H9 (cell line): ENCODE results near the gene MEGF10. TPM values are rescaled to one million over a fixed set of nuclear protein-coding genes. Genes with fewer than 3 reads are reported as not detected.

Source experiments
- DNase-seq: peaks from one replicate; pipeline ENCODE4 v3.0.0-alpha.2; 2017
- H2AFZ ChIP-seq: one replicate; pipeline ENCODE4 v1.6.1; 2013; ENCODE audit warnings: mild to moderate bottlenecking, low read length, control low read depth, moderate library complexity
- H2AK5ac ChIP-seq: 2 replicates; pipeline ENCODE4 v1.6.1; 2013; ENCODE audit warnings: low read length, control low read depth, mixed read lengths; ENCODE audit not compliant: insufficient read length
- H2BK120ac ChIP-seq: one replicate; pipeline ENCODE4 v1.6.1; 2013; ENCODE audit warnings: low read depth, mild to moderate bottlenecking, low read length, control low read depth, inconsistent platforms; ENCODE audit not compliant: poor library complexity, severe bottlenecking
- H2BK12ac ChIP-seq: 2 replicates; pipeline ENCODE4 v1.6.1; 2013; ENCODE audit warnings: low read length, control low read depth, mixed read lengths, low read depth; ENCODE audit not compliant: insufficient read length
- H2BK15ac ChIP-seq: 2 replicates; pipeline ENCODE4 v1.6.1; 2013; ENCODE audit warnings: low read depth, low read length, control low read depth
- H2BK20ac ChIP-seq: one replicate; pipeline ENCODE4 v1.6.1; 2013; ENCODE audit warnings: low read depth, mild to moderate bottlenecking, low read length, control low read depth, inconsistent platforms; ENCODE audit not compliant: poor library complexity, severe bottlenecking
- H2BK5ac ChIP-seq: 2 replicates; pipeline ENCODE4 v1.6.1; 2013; ENCODE audit warnings: low read length, control low read depth, mixed read lengths; ENCODE audit not compliant: insufficient read length
- H3K14ac ChIP-seq: 2 replicates; pipeline ENCODE4 v1.6.1; 2013; ENCODE audit warnings: low read length, control low read depth; ENCODE audit not compliant: insufficient read depth
- H3K18ac ChIP-seq: 2 replicates; pipeline ENCODE4 v1.6.1; 2013; ENCODE audit warnings: low read depth, mild to moderate bottlenecking, mixed read lengths, low read length, control low read depth; ENCODE audit not compliant: insufficient read length
- H3K23ac ChIP-seq: 2 replicates; pipeline ENCODE4 v1.6.1; 2013; ENCODE audit warnings: low read length, control low read depth, mixed read lengths, low read depth; ENCODE audit not compliant: insufficient read length
- H3K23me2 ChIP-seq: 2 replicates; pipeline ENCODE4 v1.6.1; 2013; ENCODE audit warnings: low read depth, mild to moderate bottlenecking, mixed read lengths, low read length, control low read depth; ENCODE audit not compliant: insufficient read length, poor library complexity, severe bottlenecking
- H3K27ac ChIP-seq: 2 replicates; pipeline ENCODE4 v1.5.1; 2013; ENCODE audit warnings: low read length, control low read depth, mixed read lengths, low read depth; ENCODE audit not compliant: insufficient read length
- H3K27me3 ChIP-seq: 2 replicates; pipeline ENCODE4 v1.6.1; 2013; ENCODE audit warnings: low read length, control low read depth, inconsistent platforms; ENCODE audit not compliant: insufficient read depth
- H3K4ac ChIP-seq: 2 replicates; pipeline ENCODE4 v1.6.1; 2013; ENCODE audit warnings: low read depth, mild to moderate bottlenecking, control low read depth, inconsistent platforms, low read length, moderate library complexity
- H3K4me1 ChIP-seq: 2 replicates; pipeline ENCODE4 v1.6.1; 2013; ENCODE audit warnings: low read length, control low read depth, inconsistent platforms; ENCODE audit not compliant: insufficient read depth
- H3K4me2 ChIP-seq: 2 replicates; pipeline ENCODE4 v1.6.1; 2013; ENCODE audit warnings: low read length, control low read depth, mixed read lengths; ENCODE audit not compliant: insufficient read length, insufficient read depth
- H3K56ac ChIP-seq: 2 replicates; pipeline ENCODE4 v1.6.1; 2013; ENCODE audit warnings: low read depth, mild to moderate bottlenecking, mixed read lengths, low read length, control low read depth; ENCODE audit not compliant: insufficient read length
- H3K79me1 ChIP-seq: 2 replicates; pipeline ENCODE4 v1.6.1; 2013; ENCODE audit warnings: low read depth, mild to moderate bottlenecking, moderate library complexity, low read length, control low read depth, inconsistent platforms; ENCODE audit not compliant: insufficient read depth, poor library complexity, severe bottlenecking
- H3K79me2 ChIP-seq: 2 replicates; pipeline ENCODE4 v1.6.1; 2013; ENCODE audit warnings: low read length, control low read depth, inconsistent platforms; ENCODE audit not compliant: insufficient read depth
- H3K9ac ChIP-seq: 2 replicates; pipeline ENCODE4 v1.6.1; 2013; ENCODE audit warnings: low read length, control low read depth, mixed read lengths; ENCODE audit not compliant: insufficient read length; ENCODE audit errors: extremely low read depth
- H3K9me3 ChIP-seq: one replicate; pipeline ENCODE4 v1.6.1; 2013; ENCODE audit warnings: low read depth, low read length, inconsistent platforms; ENCODE audit not compliant: control insufficient read depth
- H3T11ph ChIP-seq: one replicate; pipeline ENCODE4 v1.6.1; 2013; ENCODE audit warnings: mild to moderate bottlenecking, low read length, control low read depth, inconsistent platforms
- H4K20me1 ChIP-seq: one replicate; pipeline ENCODE4 v1.6.1; 2013; ENCODE audit not compliant: control insufficient read depth, insufficient read length, insufficient read depth
- H4K5ac ChIP-seq: 2 replicates; pipeline ENCODE4 v1.6.1; 2013; ENCODE audit warnings: low read depth, mild to moderate bottlenecking, mixed read lengths, low read length, control low read depth; ENCODE audit not compliant: insufficient read length
- H4K8ac ChIP-seq: replicated peaks from 2 replicates; pipeline ENCODE4 v1.6.1; 2013; ENCODE audit warnings: low read length, control low read depth, mixed read lengths, low read depth; ENCODE audit not compliant: insufficient read length
- H4K91ac ChIP-seq: 2 replicates; pipeline ENCODE4 v1.6.1; 2013; ENCODE audit warnings: low read depth, mild to moderate bottlenecking, moderate library complexity, mixed read lengths, low read length, control low read depth; ENCODE audit not compliant: insufficient read length
- H3K27ac Mint-ChIP-seq, 3 experiments: 2 replicates in 2 of 3; 3 replicates in 1 of 3; pipeline ENCODE4 v1.8.0; 2020 to 2021; ENCODE audit warnings: mixed read lengths in 3 of 3, mild to moderate bottlenecking in 1 of 3, moderate library complexity in 1 of 3
- H3K27me3 Mint-ChIP-seq: 2 replicates; pipeline ENCODE4 v1.8.0; 2021; ENCODE audit warnings: low read depth, mild to moderate bottlenecking, moderate library complexity, mixed read lengths
- H3K36me3 Mint-ChIP-seq, 3 experiments: 2 replicates in 2 of 3; 3 replicates in 1 of 3; pipeline ENCODE4 v1.8.0; 2020 to 2021; ENCODE audit warnings: low read depth in 3 of 3, mixed read lengths in 3 of 3; ENCODE audit not compliant: insufficient read depth in 1 of 3
- H3K4me1 Mint-ChIP-seq, 2 experiments: 2 replicates each; pipeline ENCODE4 v1.8.0; 2020; ENCODE audit warnings: mixed read lengths in 2 of 2
- H3K4me3 Mint-ChIP-seq, 2 experiments: 2 replicates in 1 of 2; 3 replicates in 1 of 2; pipeline ENCODE4 v1.8.0; 2020 to 2021; ENCODE audit warnings: mild to moderate bottlenecking in 2 of 2, mixed read lengths in 2 of 2, moderate library complexity in 1 of 2
- H3K9me3 Mint-ChIP-seq, 2 experiments: 2 replicates in 1 of 2; 3 replicates in 1 of 2; pipeline ENCODE4 v1.8.0; 2020; ENCODE audit warnings: mild to moderate bottlenecking in 2 of 2, mixed read lengths in 2 of 2, moderate library complexity in 1 of 2
- total RNA-seq: library from RNA; stranded (reverse); gene quantifications from 2 replicates; pipeline ENCODE4 v1.2.1, GENCODE V29; 2021
- TF ChIP-seq, protein P1 (sequence below): fragments of 200-600 bp; sonication (generic); conservative IDR thresholded peaks from 3 replicates; pipeline ENCODE4 v1.8.0; 2021; ENCODE audit warnings: antibody characterized with exemption, mild to moderate bottlenecking

The MEGF10 gene
- total RNA-seq, 1 experiment from 2014 or later = 36.5 TPM

- Histone ChIP-seq H3T11ph (no peak overlapping the region), H2BK15ac (no peak overlapping the region), H2BK20ac (no peak overlapping the region), H2BK12ac (no peak overlapping the region), H3K27ac (no peak overlapping the region), H2AK5ac (no peak overlapping the region), H3K4me1 (no peaks in the 10 kb centered on the region), H4K20me1 (no peaks in the 10 kb centered on the region), H3K79me2 (no peaks in the 10 kb centered on the region), H3K9ac (no peak overlapping the region), H2AFZ (no peak overlapping the region), H3K14ac (no peak overlapping the region), H3K9me3 (no peaks in the 10 kb centered on the region), H3K4ac (no peak overlapping the region), H3K23ac (no peak overlapping the region), H3K18ac (no peak overlapping the region), H3K56ac (no peak overlapping the region), H3K4me2 (no peak overlapping the region), H2BK120ac (no peak overlapping the region), H3K27me3 (no peaks in the 10 kb centered on the region), H4K8ac (no peak overlapping the region), H2BK5ac (no peak overlapping the region), H4K91ac (no peak overlapping the region), H4K5ac (no peak overlapping the region), H3K79me1 (no peaks in the 10 kb centered on the region), H3K23me2 (no peaks in the 10 kb centered on the region)
- DNase-seq = no peak
- Mint-ChIP-seq H3K4me3 (no peak overlapping the region), H3K9me3 (no peaks in the 10 kb centered on the region), H3K36me3 (peaks cover 0 to 4% (median 3%) of the 10 kb centered on the region in 3 experiments; a peak in 3 of 7 replicates), H3K27ac (no peak overlapping the region; a peak in 1 of 7 replicates), H3K4me1 (0 out of 4 replicates have a peak, but pooled peaks cover 0 to 3% of the 10 kb centered on the region in 2 experiments), H3K27me3 (no peaks in the 10 kb centered on the region)
- TF ChIP-seq, protein P1, sequence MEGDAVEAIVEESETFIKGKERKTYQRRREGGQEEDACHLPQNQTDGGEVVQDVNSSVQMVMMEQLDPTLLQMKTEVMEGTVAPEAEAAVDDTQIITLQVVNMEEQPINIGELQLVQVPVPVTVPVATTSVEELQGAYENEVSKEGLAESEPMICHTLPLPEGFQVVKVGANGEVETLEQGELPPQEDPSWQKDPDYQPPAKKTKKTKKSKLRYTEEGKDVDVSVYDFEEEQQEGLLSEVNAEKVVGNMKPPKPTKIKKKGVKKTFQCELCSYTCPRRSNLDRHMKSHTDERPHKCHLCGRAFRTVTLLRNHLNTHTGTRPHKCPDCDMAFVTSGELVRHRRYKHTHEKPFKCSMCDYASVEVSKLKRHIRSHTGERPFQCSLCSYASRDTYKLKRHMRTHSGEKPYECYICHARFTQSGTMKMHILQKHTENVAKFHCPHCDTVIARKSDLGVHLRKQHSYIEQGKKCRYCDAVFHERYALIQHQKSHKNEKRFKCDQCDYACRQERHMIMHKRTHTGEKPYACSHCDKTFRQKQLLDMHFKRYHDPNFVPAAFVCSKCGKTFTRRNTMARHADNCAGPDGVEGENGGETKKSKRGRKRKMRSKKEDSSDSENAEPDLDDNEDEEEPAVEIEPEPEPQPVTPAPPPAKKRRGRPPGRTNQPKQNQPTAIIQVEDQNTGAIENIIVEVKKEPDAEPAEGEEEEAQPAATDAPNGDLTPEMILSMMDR = no peak
These were observed 140.0 kb downstream of the MEGF10 start for GRCh38 chr5:127430627-127431026.
